Fibroblast of the aortic adventitia (primary cell): ENCODE data around the gene FLNC. TPM values are rescaled to one million over a fixed set of nuclear protein-coding genes. Genes with fewer than 3 reads are reported as not detected.

Experiments used
- DNase-seq: peaks from one replicate; pipeline ENCODE4 v3.0.0-alpha.2; 2010; ENCODE audit warnings: low read depth
- H3K4me3 ChIP-seq: 2 replicates; pipeline ENCODE4 v1.5.1; 2011; ENCODE audit warnings: low read depth, mild to moderate bottlenecking, control low read depth, low read length, moderate library complexity
- total RNA-seq: library from RNA; depleted of rRNA; stranded (reverse); fragments of >200 nt; gene quantifications from 2 replicates; pipeline ENCODE4 v1.2.3, GENCODE V29; 2012; ENCODE audit warnings: low replicate concordance
- TF ChIP-seq, protein P1 (sequence below): IDR thresholded peaks from 2 replicates; pipeline ENCODE4 v1.5.1; 2011; ENCODE audit warnings: mild to moderate bottlenecking, low read length, control low read depth, inconsistent platforms; ENCODE audit not compliant: insufficient read depth

The FLNC gene
- total RNA-seq, 1 donor: 193 TPM

DNA sequence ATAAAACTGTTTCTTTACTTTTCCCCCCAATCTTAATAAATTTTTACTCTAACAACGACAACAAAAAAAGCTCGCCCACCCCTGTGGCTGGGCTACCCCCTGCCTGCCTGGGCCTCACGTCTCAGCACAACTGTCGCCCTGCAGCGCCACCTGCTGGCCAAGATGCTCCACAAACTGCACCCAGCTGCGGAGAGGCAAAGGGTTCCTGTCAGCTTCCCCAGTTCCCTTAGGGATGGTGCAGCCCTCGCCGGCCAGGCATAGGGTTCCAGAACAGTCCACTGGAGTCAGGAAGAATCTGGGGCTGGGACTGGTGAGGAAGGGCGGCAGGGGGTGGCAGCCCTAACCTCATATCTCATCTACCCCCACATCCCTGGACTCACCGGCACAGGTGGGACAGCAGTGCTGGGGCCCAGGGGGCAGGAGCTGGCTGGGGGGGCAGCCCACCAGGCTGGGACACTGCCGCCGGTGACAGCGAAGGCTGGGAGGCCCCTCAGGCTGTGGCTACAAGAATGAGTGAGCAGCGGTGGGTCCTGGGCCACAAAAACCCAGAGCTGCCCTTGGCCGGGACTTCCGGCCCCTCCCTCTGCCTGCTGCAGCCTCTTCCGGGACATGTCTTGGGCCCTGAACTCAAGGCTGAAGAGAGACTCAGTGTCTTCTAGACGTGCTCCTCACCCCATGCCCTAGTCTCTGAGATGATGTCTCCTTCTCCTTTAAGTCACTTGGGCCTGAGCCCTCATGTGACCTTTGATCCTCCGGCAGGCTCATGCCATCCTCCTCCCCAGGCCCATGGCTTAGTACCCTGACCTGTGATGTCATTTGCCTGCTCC is 53.6 kb downstream of the FLNC start:
- H3K4me3 ChIP-seq: no peak overlapping the region
- TF ChIP-seq, protein P1, sequence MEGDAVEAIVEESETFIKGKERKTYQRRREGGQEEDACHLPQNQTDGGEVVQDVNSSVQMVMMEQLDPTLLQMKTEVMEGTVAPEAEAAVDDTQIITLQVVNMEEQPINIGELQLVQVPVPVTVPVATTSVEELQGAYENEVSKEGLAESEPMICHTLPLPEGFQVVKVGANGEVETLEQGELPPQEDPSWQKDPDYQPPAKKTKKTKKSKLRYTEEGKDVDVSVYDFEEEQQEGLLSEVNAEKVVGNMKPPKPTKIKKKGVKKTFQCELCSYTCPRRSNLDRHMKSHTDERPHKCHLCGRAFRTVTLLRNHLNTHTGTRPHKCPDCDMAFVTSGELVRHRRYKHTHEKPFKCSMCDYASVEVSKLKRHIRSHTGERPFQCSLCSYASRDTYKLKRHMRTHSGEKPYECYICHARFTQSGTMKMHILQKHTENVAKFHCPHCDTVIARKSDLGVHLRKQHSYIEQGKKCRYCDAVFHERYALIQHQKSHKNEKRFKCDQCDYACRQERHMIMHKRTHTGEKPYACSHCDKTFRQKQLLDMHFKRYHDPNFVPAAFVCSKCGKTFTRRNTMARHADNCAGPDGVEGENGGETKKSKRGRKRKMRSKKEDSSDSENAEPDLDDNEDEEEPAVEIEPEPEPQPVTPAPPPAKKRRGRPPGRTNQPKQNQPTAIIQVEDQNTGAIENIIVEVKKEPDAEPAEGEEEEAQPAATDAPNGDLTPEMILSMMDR: peak; percentile 89
- DNase-seq: peak; percentile 72

DNA sequence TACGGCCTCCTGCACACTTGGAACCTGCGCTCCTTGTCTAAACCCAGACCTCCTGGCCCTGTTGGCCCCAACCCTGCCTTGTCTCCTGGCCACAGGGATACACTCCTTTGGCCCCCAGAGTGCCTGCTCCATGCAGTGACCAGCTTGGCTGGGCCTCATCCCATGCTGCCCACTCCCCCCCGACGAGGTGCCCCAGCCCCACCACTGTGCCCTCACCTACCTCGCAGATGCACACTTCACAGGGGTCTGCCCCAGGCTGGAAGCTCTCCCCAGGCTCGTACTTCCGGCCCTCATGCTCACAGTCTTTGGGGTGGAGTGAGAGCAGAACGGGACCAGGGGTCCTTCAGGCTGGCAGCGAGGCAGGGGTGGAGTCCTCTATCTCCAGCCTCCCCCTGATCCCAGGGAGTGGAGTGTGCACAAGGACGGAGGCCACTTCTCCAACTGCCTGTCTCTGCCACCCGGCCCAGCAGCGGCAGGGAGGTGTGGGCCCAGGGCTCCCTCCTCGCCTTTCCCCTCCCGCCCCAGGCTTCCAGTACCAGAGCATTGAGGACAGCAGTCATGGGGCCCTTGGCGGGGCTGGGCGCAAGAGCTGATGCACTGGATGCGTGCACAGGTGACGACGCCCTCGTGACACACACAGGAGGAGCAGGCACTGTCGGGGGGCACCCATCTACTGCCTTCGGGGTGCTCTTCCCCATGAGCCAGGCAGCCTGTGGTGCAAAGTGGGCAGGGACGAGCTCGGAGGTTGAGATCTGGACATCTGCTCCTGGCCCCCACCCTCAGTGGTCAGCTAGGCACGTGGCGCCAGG is 54.6 kb downstream of the FLNC start:
- DNase-seq: no peak
- TF ChIP-seq, protein P1: no peak
- no peak overlapping the region for H3K4me3 ChIP-seq

DNA sequence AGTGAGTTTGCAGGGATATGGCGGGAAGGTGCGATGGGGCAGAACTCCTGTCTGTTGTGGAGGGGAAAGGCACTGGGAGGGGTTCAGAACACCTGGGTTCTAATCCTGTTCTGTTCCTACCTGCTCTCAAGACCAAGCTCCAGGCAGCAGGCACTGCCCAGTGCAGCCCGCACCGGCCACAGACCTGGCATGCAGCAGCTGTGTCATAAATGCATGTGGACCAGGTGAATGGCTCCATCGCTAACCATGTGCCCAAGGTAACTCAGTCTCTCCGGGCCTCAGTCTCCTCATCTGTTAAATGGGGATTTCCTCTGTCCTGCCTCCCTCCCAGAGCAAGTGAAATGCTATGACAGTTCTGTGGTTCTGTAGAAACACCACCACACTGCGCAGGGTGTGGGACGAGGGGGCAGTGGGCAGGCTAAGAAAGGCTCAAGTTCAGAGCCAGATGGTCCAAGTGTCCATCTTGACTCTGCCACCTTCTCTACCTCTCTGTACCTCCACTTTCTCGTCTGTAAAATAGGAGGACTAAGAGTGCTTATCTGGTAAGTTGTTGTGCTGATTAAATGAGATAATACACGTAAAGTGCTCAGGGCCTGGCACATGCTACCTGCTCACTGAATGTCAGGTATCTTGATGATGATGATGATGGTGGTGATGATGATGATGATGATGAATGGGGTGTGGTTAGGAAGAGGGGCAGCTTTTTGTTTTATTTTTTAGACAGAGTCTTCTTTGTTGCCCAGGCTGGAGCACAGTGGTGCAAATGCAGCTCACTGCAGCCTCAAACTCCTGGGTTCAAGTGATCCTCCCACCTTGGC is 55.4 kb downstream of the FLNC start:
- DNase-seq: no peak
- TF ChIP-seq, protein P1: no peak

DNA sequence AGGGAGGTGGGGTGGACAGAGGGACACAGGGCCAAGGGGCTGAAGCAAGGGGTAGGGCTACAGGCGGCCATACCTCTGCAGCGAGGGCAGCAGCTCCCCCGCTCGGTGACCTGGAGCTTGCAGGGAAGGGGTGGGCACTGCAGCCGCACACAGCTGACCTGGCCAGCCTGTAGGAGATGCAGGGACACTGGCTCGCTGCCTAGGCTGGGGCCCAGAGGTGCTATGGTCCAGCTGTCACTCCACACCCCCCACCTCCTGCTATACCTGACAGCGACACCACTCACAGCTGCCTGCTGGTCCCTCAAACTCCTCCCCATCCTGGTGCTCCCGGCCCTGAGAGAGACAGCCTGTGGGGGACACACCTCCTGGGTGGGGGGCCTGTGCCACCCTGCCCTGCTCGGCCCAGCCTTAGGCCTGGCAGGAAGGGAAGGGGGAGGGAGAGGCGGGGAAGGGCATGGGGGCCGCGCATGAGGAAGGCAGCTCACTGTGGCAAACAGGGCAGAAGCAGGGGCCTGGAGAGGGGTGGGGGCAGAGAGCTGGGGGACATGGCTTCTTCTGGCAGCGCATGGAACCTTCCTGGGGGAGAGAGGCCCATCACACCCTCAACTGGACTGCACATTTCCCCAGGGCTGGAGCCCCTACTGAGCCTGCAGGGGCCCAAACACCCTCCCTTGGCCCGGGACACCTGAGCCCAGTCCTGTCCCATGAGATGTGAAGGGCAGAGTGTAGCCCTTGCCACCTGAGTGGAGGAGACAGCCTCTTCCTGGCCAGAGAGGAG is 56.4 kb downstream of the FLNC start:
- no peak overlapping the region for H3K4me3 ChIP-seq
- TF ChIP-seq, protein P1: no peak
- no peak for DNase-seq

More for the DNA sequence above, 55.4 kb downstream of the FLNC start:
- no peak overlapping the region for H3K4me3 ChIP-seq

DNA sequence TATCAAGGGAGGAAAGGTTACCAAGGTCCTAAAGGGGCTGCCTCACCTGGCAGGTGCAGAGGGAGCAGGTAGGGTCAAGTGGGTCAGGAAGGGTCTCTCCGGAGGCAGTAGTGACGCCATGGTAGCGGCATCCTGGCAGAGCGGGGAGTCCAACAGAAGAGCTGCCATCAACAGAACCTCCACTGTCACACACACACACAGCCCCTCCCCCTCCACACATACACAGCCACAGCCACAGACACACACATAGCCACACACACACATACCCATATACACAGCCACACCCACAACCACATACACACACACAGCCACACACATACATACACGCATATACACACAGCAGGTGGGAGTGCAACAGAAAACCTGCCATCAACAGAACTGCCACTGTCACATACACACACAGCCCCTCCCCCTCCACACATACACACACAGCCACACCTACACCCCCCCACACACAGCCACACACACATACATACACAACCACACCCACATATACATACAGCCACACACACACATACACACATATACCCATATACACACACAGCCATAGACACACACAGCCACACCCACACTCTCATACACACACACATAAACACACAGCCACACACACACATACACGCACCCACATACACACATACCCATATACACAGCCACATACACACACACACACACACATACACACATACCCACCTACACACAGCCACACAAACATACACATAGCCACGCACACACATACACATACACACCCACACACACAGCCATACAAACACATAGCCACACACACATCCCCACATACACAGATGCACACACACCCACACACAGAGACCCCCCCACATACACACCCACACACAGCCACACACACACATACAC is 57.2 kb downstream of the FLNC start:
- TF ChIP-seq, protein P1: no peak
- H3K4me3 ChIP-seq: no peak overlapping the region
- DNase-seq: no peak
